Brain microvascular endothelial cell (primary cell): Measurements from ENCODE around the gene ATL3.
"Not testable (repeated sequence)": the region's sequence is repeated elsewhere in the genome, so short reads cannot be mapped to it uniquely, and the experiment has no call there.

Source experiments
- DNase-seq: peaks from one replicate; pipeline ENCODE4 v3.0.0-alpha.2; 2020
- H3K27ac ChIP-seq: fragments of 250-450 bp; sonication (Bioruptor Pico); 2 replicates; pipeline ENCODE4 v1.5.1; 2020; ENCODE audit warnings: mild to moderate bottlenecking, moderate library complexity
- H3K27me3 ChIP-seq: fragments of 250-450 bp; sonication (Bioruptor Pico); replicated peaks from 2 replicates; pipeline ENCODE4 v1.5.1; 2020; ENCODE audit warnings: mild to moderate bottlenecking
- H3K36me3 ChIP-seq: fragments of 250-450 bp; sonication (Bioruptor Pico); replicated peaks from 2 replicates; pipeline ENCODE4 v1.5.1; 2020; ENCODE audit warnings: mild to moderate bottlenecking
- H3K4me3 ChIP-seq: 2 replicates; pipeline ENCODE4 v1.5.1; 2011; ENCODE audit warnings: low read depth, mild to moderate bottlenecking, control low read depth, low read length, moderate library complexity
- CTCF ChIP-seq: IDR thresholded peaks from 2 replicates; pipeline ENCODE4 v1.5.1; 2011; ENCODE audit warnings: low read depth, mild to moderate bottlenecking, moderate library complexity, low read length, control low read depth, inconsistent platforms; ENCODE audit errors: missing control alignments
- in situ Hi-C: cut with HindIII; loops from 2 replicates; pipeline ENCODE4 v1.10.0; 2017; ENCODE audit warnings: low sequenced_read_pairs, low pct_ligation_motif_present

Gene ATL3

DNA sequence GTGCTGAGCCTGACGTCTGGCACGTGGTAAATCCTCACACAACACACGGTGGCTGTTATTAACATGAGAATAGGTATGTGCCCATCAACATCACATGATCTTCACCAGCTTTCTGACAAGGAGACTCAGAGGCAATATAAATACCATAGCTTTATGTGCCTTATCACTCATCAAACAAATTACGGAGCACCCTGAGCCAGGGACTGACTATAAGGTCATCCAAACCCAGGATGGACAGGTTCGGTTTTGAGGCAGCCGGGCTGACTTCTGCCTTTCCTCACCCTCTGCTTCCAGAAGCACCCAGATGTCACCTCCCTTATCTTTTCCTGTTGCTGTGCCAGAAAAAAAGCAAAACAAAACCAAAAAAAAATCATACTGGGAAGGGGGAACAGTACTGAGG, 51.2 kb downstream of the ATL3 start:
- DNase-seq: no peak
- Histone ChIP-seq H3K36me3 (no peaks in the 10 kb centered on the region), H3K27me3 (no peaks in the 10 kb centered on the region), H3K4me3 (no peak overlapping the region), H3K27ac (no peak overlapping the region)
- in situ Hi-C loops: no loop called here
- TF ChIP-seq CTCF: no peak

DNA sequence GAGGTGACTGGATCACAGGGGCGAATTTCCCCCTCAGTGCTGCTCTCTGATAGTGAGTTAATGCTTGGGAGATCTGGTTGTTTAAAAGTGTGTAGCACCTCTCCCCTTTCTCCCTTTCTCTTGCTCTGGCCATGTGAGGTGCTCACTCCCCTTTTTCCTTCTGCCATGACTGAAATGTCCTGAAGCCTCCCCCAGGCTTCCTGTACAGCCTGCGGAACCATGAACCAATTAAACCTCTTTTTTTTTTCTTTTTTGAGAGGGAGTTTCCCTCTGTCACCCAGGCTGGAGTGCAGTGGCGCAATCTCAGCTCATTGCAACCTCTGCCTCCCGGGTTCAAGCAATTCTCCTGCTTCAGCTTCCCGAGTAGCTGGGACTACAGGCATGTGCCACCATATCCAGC, 53.5 kb downstream of the ATL3 start:
- DNase-seq, in situ Hi-C loops, H3K4me3 ChIP-seq, H3K27me3 ChIP-seq, H3K36me3 ChIP-seq, H3K27ac ChIP-seq: not testable (repeated sequence)

DNA sequence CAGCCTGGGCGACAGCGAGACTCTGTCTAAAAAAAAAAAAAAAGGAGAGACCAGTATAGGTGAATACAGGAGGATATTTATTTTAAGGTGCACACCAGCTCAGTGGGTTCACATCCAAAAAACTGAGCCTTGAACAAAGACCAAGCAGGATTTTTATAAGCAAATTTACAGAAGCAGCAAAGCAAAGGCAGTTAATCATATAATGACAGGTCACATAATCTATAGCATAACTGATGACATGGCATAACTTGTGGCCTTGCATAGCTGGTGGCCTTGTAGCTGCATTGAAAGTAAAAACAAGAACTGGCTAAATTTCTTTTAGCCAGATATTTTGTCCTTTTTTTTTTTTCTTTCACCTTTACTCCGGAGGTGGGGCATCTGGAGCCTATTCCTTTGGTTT, 54.2 kb downstream of the ATL3 start:
- DNase-seq: no peak
- TF ChIP-seq CTCF: no peak
- Histone ChIP-seq H3K27ac (no peak overlapping the region), H3K36me3 (no peaks in the 10 kb centered on the region), H3K27me3 (no peaks in the 10 kb centered on the region), H3K4me3 (no peak overlapping the region)
- in situ Hi-C loops: no loop called here

DNA sequence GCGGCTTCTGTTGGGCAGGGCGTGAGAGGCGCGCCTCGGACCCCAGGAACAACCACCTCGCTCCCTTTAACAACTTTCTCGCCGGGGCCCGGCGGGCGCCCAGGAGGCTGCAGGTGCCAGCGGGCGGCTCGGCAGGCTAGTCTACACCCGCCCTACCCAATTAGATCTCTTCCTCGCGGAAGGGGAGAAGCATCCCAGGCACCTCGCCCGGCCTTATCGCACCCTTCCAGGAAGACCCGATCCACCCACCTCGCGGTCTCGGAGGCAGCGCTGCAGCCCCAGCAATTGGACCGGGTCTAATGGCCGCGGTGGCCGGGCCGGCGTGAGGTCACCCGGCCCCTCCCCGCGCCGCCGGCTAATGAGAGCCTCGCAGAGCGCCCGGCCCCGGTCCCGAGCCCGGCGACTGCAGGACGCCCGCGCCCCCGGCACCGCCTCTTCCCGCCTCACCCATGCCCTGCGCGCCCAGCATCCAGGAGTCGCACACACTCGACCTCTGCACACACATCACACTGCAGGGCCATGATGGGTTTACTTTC, 57.0 kb downstream of the ATL3 start, which contains the start of gene PLAAT3:
PLAAT3 (minus strand) TSS at position 298 of the 536 bp plus-strand sequence. CDS start 419 bp downstream, outside the sequence.
- Histone ChIP-seq H3K27me3 (no peaks in the 10 kb centered on the region), H3K36me3 (no peaks in the 10 kb centered on the region), H3K4me3 (peak within 1 kb of the TSS; percentile 61), H3K27ac (no peak within 1 kb of the TSS)
- in situ Hi-C loops: no loop called here
- TF ChIP-seq CTCF: no peak
- DNase-seq: no peak

- in situ Hi-C loops: no loop called here
- Histone ChIP-seq H3K36me3 (no peaks in the 10 kb centered on the region), H3K27me3 (no peaks in the 10 kb centered on the region), H3K4me3 (peak overlapping the region; percentile 61), H3K27ac (no peak overlapping the region)
- no peak for TF ChIP-seq CTCF
- no peak for DNase-seq
Observed at GRCh38 chr11:63613517-63614135, 57.5 kb downstream of the ATL3 start.

- Histone ChIP-seq H3K36me3 (no peaks in the 10 kb centered on the region), H3K27me3 (no peaks in the 10 kb centered on the region), H3K4me3 (no peak overlapping the region), H3K27ac (no peak overlapping the region)
- in situ Hi-C loops: no loop called here
- DNase-seq: no peak
- no peak for TF ChIP-seq CTCF
Observed at GRCh38 chr11:63612181-63612580, 59.0 kb downstream of the ATL3 start.
